Measurements from ENCODE around the gene MRPL53. TPM values are rescaled to one million over a fixed set of nuclear protein-coding genes. Genes with fewer than 3 reads are reported as not detected.

The MRPL53 gene
- total and polyA plus RNA-seq, 2 experiments from 2014 or later = 7.7 to 65.1 TPM

DNA sequence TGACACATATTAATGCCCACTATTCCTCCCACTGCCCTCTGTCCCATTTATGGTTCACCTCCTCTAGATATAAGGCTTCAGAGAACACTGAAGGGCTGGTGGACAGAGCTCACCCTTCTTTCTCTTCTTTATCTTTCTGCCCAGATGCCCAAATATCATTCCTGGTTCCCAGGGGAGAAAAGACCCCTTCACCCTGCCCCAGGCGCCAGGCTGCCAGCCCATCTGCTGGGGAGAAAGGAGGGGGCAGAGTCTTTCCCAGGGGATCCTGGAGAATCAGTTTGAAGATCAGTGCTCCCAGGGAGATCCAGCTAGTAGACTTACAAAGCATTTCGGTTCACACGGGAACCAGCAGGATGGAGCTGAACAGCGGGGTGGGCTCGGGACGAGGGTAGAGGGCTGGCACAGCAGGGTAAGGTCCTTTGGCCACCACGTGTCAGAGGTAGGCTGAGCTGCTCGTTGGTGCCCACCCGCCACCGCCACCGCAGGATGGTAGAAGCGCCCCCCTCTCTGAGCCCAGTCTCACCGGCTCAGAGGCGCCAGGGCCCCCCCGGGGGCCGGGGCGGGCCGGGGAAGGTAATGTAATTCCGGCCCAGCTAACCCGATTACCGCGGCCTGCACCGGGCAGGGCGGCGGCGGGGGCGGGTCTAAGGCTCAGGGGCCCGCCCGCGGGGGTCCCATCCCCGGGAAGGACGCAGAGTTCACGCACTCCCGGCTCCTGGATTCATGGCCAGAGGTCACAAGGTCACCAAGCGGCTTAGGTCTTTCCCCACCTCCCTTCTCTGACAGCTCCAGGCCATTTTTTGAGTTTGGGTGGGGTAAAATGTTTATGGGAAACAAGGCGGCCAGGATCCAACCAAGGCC, 40.5 kb upstream of the MRPL53 start:
- Mint-ChIP-seq H3K4me1 (peaks cover 18% of the 10 kb centered on the region), H3K27ac (no peak overlapping the region), H3K27me3 (ENCODE audit: insufficient read depth, low read depth, poor library complexity) (peaks cover 94% of the 10 kb centered on the region), H3K9me3 (peaks cover 24% of the 10 kb centered on the region), H3K4me3 (peak overlapping the region; percentile 64), H3K36me3 (ENCODE audit: low read depth) (peaks cover 8% of the 10 kb centered on the region)
- Histone ChIP-seq H3F3A (replicated peaks; ENCODE audit: low read depth) (peaks cover 5% of the 10 kb centered on the region; the same call in 1 of the 2 replicates), H4K20me1 (replicated peaks; ENCODE audit: insufficient read depth) (no peaks in the 10 kb centered on the region; the same call in 1 of the 2 replicates), H2AFZ (no peak overlapping the region; the same call in 1 of the 2 replicates), H3K27ac (ENCODE audit: low read depth) (no peak overlapping the region), H3K27me3 (ENCODE audit: insufficient read depth) (peaks cover 100% of the 10 kb centered on the region), H3K79me2 (replicated peaks; ENCODE audit: insufficient read depth) (no peaks in the 10 kb centered on the region), H3K9me2 (ENCODE audit: insufficient read depth) (peaks cover 7% of the 10 kb centered on the region), H3K36me3 (ENCODE audit: insufficient read depth) (no peaks in the 10 kb centered on the region), H3K4me2 (peak overlapping the region; percentile 80), H3K4me1 (ENCODE audit: insufficient read depth) (peaks cover 21% of the 10 kb centered on the region; the same call in 1 of the 2 replicates), H3K4me3 (peak overlapping the region; percentile 57)
- DNase-seq (ENCODE audit: low spot score) (peak; percentile 44), ATAC-seq (peak; percentile 3; the same call in 2 of the 3 replicates)
- TF ChIP-seq EZH2 (IDR thresholded peaks at IDR 0.05; ENCODE audit: low read depth, unreplicated experiment) (peak; percentile 92), ZNF114 (CRISPR knock-in tag; IDR thresholded peaks at IDR 0.05) (no peak), CTCF (conservative IDR thresholded peaks at IDR 0.05; ENCODE audit: low read depth in 2 of 2) (no peak), ZNF462 (CRISPR knock-in tag; IDR thresholded peaks at IDR 0.05) (no peak)
- TF ChIP-seq, protein P1, sequence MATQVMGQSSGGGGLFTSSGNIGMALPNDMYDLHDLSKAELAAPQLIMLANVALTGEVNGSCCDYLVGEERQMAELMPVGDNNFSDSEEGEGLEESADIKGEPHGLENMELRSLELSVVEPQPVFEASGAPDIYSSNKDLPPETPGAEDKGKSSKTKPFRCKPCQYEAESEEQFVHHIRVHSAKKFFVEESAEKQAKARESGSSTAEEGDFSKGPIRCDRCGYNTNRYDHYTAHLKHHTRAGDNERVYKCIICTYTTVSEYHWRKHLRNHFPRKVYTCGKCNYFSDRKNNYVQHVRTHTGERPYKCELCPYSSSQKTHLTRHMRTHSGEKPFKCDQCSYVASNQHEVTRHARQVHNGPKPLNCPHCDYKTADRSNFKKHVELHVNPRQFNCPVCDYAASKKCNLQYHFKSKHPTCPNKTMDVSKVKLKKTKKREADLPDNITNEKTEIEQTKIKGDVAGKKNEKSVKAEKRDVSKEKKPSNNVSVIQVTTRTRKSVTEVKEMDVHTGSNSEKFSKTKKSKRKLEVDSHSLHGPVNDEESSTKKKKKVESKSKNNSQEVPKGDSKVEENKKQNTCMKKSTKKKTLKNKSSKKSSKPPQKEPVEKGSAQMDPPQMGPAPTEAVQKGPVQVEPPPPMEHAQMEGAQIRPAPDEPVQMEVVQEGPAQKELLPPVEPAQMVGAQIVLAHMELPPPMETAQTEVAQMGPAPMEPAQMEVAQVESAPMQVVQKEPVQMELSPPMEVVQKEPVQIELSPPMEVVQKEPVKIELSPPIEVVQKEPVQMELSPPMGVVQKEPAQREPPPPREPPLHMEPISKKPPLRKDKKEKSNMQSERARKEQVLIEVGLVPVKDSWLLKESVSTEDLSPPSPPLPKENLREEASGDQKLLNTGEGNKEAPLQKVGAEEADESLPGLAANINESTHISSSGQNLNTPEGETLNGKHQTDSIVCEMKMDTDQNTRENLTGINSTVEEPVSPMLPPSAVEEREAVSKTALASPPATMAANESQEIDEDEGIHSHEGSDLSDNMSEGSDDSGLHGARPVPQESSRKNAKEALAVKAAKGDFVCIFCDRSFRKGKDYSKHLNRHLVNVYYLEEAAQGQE (IDR thresholded peaks at IDR 0.05; ENCODE audit: unreplicated experiment) = no peak
